Body of pancreas (tissue), 4 donors: ENCODE measurements around the gene GRM3. TPM values are rescaled to one million over a fixed set of nuclear protein-coding genes. Genes with fewer than 3 reads are reported as not detected.
A peak's percentile ranks its signal among the peaks of the same experiment; 100 is the strongest.

Experiments
- ATAC-seq: fragments of 150-250 bp; one replicate; pipeline ENCODE4 v1.9.1; 2016
- DNase-seq, 4 donors: peaks; one replicate each; pipeline ENCODE4 v3.0.0-alpha.2; 2019
- H3K27ac ChIP-seq, 4 donors: fragments of 200-600 bp; sonication (generic); 1 replicate in 3 of 4; 2 replicates in 1 of 4; pipeline versions ENCODE4 v1.5.1 to v1.6.1; 2016 to 2019; ENCODE audit warnings: mild to moderate bottlenecking in 1 of 4, mixed read lengths in 1 of 4, moderate library complexity in 1 of 4
- H3K27me3 ChIP-seq, 2 donors: fragments of 200-600 bp; sonication (generic); one replicate each; pipeline ENCODE4 v1.6.0; 2016; ENCODE audit warnings: mild to moderate bottlenecking in 1 of 2
- H3K36me3 ChIP-seq, 2 donors: fragments of 200-600 bp; sonication (generic); replicated peaks in 1 of 2; 2 replicates each; pipeline ENCODE4 v1.5.1; 2016; ENCODE audit warnings: low read depth in 2 of 2; ENCODE audit not compliant: insufficient read depth in 1 of 2
- H3K4me1 ChIP-seq: fragments of 200-600 bp; sonication (generic); one replicate; pipeline ENCODE4 v1.6.0; 2016
- H3K4me3 ChIP-seq, 2 donors: fragments of 200-600 bp; sonication (generic); 1 replicate in 1 of 2; 2 replicates in 1 of 2; pipeline ENCODE4 v1.5.1; 2016 to 2019
- H3K9me3 ChIP-seq, 3 donors: fragments of 200-600 bp; sonication (generic); 1 replicate in 2 of 3; 2 replicates in 1 of 3; pipeline ENCODE4 v1.5.1; 2016
- CTCF ChIP-seq, 7 experiments: fragments of 450-650 bp in 4 of 7; fragments of 200-600 bp in 3 of 7; sonication (generic) in 3 of 7; IDR thresholded peaks; one replicate each; pipeline ENCODE4 v1.5.1; 2016 to 2019; ENCODE audit warnings: antibody characterized with exemption in 7 of 7
- POLR2A ChIP-seq, 3 donors: fragments of 450-650 bp; IDR thresholded peaks; one replicate each; pipeline ENCODE4 v1.6.1; 2016; ENCODE audit warnings: antibody characterized with exemption in 3 of 3, mild to moderate bottlenecking in 2 of 3
- WGBS, 2 donors: methylation state at CpG; one replicate each; pipeline ENCODE4 v1.1.5; 2017; 5-methylcytosine and 5-hydroxymethylcytosine counted together
- intact Hi-C: fragments of 100-400 bp; cut with DNase I; formaldehyde crosslinking; loops from one replicate; pipeline ENCODE4 v1.15.1; 2023
- total RNA-seq, 2 donors: library from RNA; depleted of rRNA; stranded (reverse); fragments of >200 nt; gene quantifications; one replicate each; pipeline ENCODE4 v1.1.0, GENCODE V29; 2016

GRM3 gene
- total RNA-seq, 2 donors from 2014 or later: not detected

GRCh38 chr7:86889501-86889900 lies 245.8 kb downstream of the GRM3 start:
- Histone ChIP-seq H3K9me3 (no peaks in the 10 kb centered on the region), H3K4me3 (no peak overlapping the region), H3K4me1 (no peaks in the 10 kb centered on the region), H3K27ac (no peak overlapping the region), H3K36me3 (no peaks in the 10 kb centered on the region), H3K27me3 (no peaks in the 10 kb centered on the region)
- DNase-seq (no peak), ATAC-seq (no peak)
- intact Hi-C loops: no loop called here
- 77 to 81% methylated on average over 3 of the region's 3 CpGs for WGBS, 2 donors
- TF ChIP-seq POLR2A (IDR thresholded peaks at IDR 0.05) (no peak), CTCF (IDR thresholded peaks at IDR 0.05) (no peak)

- Histone ChIP-seq H3K4me1 (no peaks in the 10 kb centered on the region), H3K4me3 (no peak overlapping the region), H3K9me3 (no peaks in the 10 kb centered on the region), H3K27me3 (no peaks in the 10 kb centered on the region), H3K36me3 (no peaks in the 10 kb centered on the region), H3K27ac (no peak overlapping the region)
- no peak for DNase-seq
- WGBS, 2 donors: 81 to 82% methylated on average over 2 of the region's 2 CpGs
- TF ChIP-seq POLR2A (IDR thresholded peaks at IDR 0.05) (no peak), CTCF (IDR thresholded peaks at IDR 0.05) (no peak)
- ATAC-seq: no peak
- intact Hi-C loops: no loop called here
Observed at GRCh38 chr7:86898171-86898570, 254.5 kb downstream of the GRM3 start.

GRCh38 chr7:86900886-86901285 lies 257.2 kb downstream of the GRM3 start:
- no peaks in the 10 kb centered on the region for H3K27me3 ChIP-seq
- H3K4me3 ChIP-seq: no peak overlapping the region
- TF ChIP-seq POLR2A (IDR thresholded peaks at IDR 0.05) (no peak), CTCF (IDR thresholded peaks at IDR 0.05) (no peak)
- intact Hi-C loops: no loop called here
- ATAC-seq (no peak), DNase-seq (no peak)
- H3K27ac ChIP-seq: no peak overlapping the region
- peaks cover 6% of the 10 kb centered on the region for H3K4me1 ChIP-seq
- no peaks in the 10 kb centered on the region for H3K9me3 ChIP-seq
- H3K36me3 ChIP-seq: no peaks in the 10 kb centered on the region

GRCh38 chr7:86904949-86905834 lies 261.5 kb downstream of the GRM3 start:
- intact Hi-C loops: no loop called here
- Histone ChIP-seq H3K27me3 (no peaks in the 10 kb centered on the region), H3K4me1 (peaks cover 6% of the 10 kb centered on the region), H3K27ac (no peak overlapping the region), H3K36me3 (no peaks in the 10 kb centered on the region), H3K9me3 (no peaks in the 10 kb centered on the region), H3K4me3 (no peak overlapping the region)
- TF ChIP-seq POLR2A (IDR thresholded peaks at IDR 0.05) (no peak), CTCF (IDR thresholded peaks at IDR 0.05) (peak; percentile 35 to 84 (median 68))
- DNase-seq (peak; percentile 28 to 51 (median 36)), ATAC-seq (peak; percentile 62)
- 10 to 21% methylated on average over 3 of the region's 3 CpGs for WGBS, 2 donors

- intact Hi-C loops: no loop called here
- 39 to 82% methylated on average over 1 of the region's 1 CpG for WGBS, 2 donors
- H3K9me3 ChIP-seq: no peaks in the 10 kb centered on the region
- H3K4me3 ChIP-seq: no peak overlapping the region
- no peaks in the 10 kb centered on the region for H3K36me3 ChIP-seq
- no peak for TF ChIP-seq POLR2A (IDR thresholded peaks at IDR 0.05)
- TF ChIP-seq CTCF (IDR thresholded peaks at IDR 0.05): no peak
- H3K27ac ChIP-seq: no peak overlapping the region
- no peaks in the 10 kb centered on the region for H3K27me3 ChIP-seq
- ATAC-seq (no peak), DNase-seq (no peak)
- peaks cover 6% of the 10 kb centered on the region for H3K4me1 ChIP-seq
Observed at GRCh38 chr7:86908948-86909347, 265.2 kb downstream of the GRM3 start.
